ENCODE data around the gene CCL18. TPM values are rescaled to one million over a fixed set of nuclear protein-coding genes. Genes with fewer than 3 reads are reported as not detected.
A peak's percentile ranks its signal among the peaks of the same experiment; 100 is the strongest.

The CCL18 gene
- total and polyA plus RNA-seq, 9 of the 15 experiments (the other 6 are each of a cell fraction or from before 2014, with no cell fraction given): not detected

DNA sequence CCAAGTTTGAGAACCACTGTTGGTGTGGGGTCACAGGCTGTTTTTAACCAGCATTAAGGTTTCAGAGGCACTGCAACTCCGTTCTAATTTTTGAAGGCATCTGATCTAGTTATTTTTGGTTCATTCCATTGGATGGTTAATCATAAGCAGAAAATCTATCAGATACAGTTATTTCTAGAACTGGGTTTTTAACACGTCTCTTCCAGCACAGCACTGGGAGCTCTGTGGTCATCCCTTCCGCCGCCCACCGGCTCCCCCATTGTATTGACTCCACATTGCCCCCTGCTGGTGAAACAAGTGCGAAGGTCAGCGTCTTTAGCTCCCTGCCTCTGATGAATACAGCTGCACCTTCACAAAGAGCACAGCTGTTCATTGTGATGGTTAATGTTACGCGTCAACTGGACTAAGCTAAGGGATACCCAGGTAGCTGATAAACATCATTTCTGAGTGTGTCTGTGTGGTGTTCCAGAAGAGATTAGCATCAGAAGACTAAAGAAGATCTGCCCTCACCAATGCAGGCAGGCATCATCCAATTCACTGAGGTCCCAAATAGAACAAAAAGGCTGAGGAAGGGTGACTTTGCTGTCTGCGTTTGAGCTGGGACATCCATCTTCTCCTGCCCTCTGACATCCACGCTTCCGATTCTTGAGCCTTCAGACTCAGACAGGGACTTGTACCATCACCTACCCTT, 8.5 kb downstream of the CCL18 start (continued):
- TF ChIP-seq, protein P1, sequence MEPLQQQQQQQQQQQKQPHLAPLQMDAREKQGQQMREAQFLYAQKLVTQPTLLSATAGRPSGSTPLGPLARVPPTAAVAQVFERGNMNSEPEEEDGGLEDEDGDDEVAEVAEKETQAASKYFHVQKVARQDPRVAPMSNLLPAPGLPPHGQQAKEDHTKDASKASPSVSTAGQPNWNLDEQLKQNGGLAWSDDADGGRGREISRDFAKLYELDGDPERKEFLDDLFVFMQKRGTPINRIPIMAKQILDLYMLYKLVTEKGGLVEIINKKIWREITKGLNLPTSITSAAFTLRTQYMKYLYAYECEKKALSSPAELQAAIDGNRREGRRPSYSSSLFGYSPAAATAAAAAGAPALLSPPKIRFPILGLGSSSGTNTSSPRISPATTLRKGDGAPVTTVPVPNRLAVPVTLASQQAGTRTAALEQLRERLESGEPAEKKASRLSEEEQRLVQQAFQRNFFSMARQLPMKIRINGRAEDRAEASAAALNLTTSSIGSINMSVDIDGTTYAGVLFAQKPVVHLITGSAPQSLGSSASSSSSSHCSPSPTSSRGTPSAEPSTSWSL (CRISPR knock-in tag; IDR thresholded peaks at IDR 0.05; ENCODE audit: borderline replicate concordance): no peak
- TF ChIP-seq EHMT2 (IDR thresholded peaks at IDR 0.05) (peak; percentile 59; the same call in 1 of the 2 replicates), ZNF551 (CRISPR knock-in tag; IDR thresholded peaks at IDR 0.05) (no peak), MAFF (IDR thresholded peaks at IDR 0.05; ENCODE audit: low read length) (no peak), NR3C1 (CRISPR knock-in tag; IDR thresholded peaks at IDR 0.05) (no peak), SIN3B (IDR thresholded peaks at IDR 0.05; ENCODE audit: low read depth) (no peak), FOXK1 (CRISPR knock-in tag; IDR thresholded peaks at IDR 0.05; ENCODE audit: borderline replicate concordance) (no peak), COPS2 (conservative IDR thresholded peaks at IDR 0.05) (no peak), RAD51 (IDR thresholded peaks at IDR 0.05; ENCODE audit: borderline replicate concordance, low read depth) (no peak), ILK (tag; IDR thresholded peaks at IDR 0.05; ENCODE audit: borderline replicate concordance, low read depth) (no peak)
- TF ChIP-seq, protein P2, sequence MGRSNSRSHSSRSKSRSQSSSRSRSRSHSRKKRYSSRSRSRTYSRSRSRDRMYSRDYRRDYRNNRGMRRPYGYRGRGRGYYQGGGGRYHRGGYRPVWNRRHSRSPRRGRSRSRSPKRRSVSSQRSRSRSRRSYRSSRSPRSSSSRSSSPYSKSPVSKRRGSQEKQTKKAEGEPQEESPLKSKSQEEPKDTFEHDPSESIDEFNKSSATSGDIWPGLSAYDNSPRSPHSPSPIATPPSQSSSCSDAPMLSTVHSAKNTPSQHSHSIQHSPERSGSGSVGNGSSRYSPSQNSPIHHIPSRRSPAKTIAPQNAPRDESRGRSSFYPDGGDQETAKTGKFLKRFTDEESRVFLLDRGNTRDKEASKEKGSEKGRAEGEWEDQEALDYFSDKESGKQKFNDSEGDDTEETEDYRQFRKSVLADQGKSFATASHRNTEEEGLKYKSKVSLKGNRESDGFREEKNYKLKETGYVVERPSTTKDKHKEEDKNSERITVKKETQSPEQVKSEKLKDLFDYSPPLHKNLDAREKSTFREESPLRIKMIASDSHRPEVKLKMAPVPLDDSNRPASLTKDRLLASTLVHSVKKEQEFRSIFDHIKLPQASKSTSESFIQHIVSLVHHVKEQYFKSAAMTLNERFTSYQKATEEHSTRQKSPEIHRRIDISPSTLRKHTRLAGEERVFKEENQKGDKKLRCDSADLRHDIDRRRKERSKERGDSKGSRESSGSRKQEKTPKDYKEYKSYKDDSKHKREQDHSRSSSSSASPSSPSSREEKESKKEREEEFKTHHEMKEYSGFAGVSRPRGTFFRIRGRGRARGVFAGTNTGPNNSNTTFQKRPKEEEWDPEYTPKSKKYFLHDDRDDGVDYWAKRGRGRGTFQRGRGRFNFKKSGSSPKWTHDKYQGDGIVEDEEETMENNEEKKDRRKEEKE (IDR thresholded peaks at IDR 0.05; ENCODE audit: borderline replicate concordance in 1 of 2, control insufficient read depth in 1 of 2, low read depth in 2 of 2, low read length in 1 of 2): no peak
- TF ChIP-seq, protein P3, sequence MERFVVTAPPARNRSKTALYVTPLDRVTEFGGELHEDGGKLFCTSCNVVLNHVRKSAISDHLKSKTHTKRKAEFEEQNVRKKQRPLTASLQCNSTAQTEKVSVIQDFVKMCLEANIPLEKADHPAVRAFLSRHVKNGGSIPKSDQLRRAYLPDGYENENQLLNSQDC (CRISPR knock-in tag; IDR thresholded peaks at IDR 0.05): no peak
- TF ChIP-seq, protein P4, sequence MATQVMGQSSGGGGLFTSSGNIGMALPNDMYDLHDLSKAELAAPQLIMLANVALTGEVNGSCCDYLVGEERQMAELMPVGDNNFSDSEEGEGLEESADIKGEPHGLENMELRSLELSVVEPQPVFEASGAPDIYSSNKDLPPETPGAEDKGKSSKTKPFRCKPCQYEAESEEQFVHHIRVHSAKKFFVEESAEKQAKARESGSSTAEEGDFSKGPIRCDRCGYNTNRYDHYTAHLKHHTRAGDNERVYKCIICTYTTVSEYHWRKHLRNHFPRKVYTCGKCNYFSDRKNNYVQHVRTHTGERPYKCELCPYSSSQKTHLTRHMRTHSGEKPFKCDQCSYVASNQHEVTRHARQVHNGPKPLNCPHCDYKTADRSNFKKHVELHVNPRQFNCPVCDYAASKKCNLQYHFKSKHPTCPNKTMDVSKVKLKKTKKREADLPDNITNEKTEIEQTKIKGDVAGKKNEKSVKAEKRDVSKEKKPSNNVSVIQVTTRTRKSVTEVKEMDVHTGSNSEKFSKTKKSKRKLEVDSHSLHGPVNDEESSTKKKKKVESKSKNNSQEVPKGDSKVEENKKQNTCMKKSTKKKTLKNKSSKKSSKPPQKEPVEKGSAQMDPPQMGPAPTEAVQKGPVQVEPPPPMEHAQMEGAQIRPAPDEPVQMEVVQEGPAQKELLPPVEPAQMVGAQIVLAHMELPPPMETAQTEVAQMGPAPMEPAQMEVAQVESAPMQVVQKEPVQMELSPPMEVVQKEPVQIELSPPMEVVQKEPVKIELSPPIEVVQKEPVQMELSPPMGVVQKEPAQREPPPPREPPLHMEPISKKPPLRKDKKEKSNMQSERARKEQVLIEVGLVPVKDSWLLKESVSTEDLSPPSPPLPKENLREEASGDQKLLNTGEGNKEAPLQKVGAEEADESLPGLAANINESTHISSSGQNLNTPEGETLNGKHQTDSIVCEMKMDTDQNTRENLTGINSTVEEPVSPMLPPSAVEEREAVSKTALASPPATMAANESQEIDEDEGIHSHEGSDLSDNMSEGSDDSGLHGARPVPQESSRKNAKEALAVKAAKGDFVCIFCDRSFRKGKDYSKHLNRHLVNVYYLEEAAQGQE (IDR thresholded peaks at IDR 0.05; ENCODE audit: borderline replicate concordance): peak; percentile 37; the same call in 1 of the 2 replicates
- TF ChIP-seq, protein P4 (CRISPR knock-in tag; IDR thresholded peaks at IDR 0.05; ENCODE audit: low read depth): no peak
